Spleen (tissue), 11 donors: ENCODE measurements around the gene TPM4. TPM values are rescaled to one million over a fixed set of nuclear protein-coding genes. Genes with fewer than 3 reads are reported as not detected.
"Not testable (repeated sequence)": the region's sequence is repeated elsewhere in the genome, so short reads cannot be mapped to it uniquely, and the experiment has no call there.

Experiments
- DNase-seq: peaks from one replicate; pipeline ENCODE4 v3.0.0-alpha.2; 2020
- H3K27ac ChIP-seq, 8 donors: fragments of 200-600 bp; sonication (generic) in 7 of 8; 1 replicate in 4 of 8; 2 replicates in 4 of 8; pipeline versions ENCODE4 v1.5.0 to v1.8.0; 2016 to 2021; ENCODE audit warnings: inconsistent platforms in 4 of 8, mild to moderate bottlenecking in 4 of 8, moderate library complexity in 1 of 8
- H3K27me3 ChIP-seq, 7 donors: fragments of 200-600 bp; sonication (generic) in 6 of 7; replicated peaks in 1 of 7; 1 replicate in 4 of 7; 2 replicates in 3 of 7; pipeline versions ENCODE4 v1.5.0 to v1.8.0; 2016 to 2021; ENCODE audit warnings: inconsistent platforms in 3 of 7, mild to moderate bottlenecking in 1 of 7
- H3K36me3 ChIP-seq, 6 donors: fragments of 200-600 bp; sonication (generic) in 5 of 6; 1 replicate in 4 of 6; 2 replicates in 2 of 6; pipeline versions ENCODE4 v1.5.0 to v1.8.0; 2016 to 2021; ENCODE audit warnings: inconsistent platforms in 2 of 6
- H3K4me1 ChIP-seq, 6 donors: fragments of 200-600 bp; sonication (generic) in 5 of 6; 1 replicate in 3 of 6; 2 replicates in 3 of 6; pipeline versions ENCODE4 v1.5.0 to v1.8.0; 2016 to 2021; ENCODE audit warnings: inconsistent platforms in 3 of 6
- H3K4me3 ChIP-seq, 8 donors: fragments of 200-600 bp; sonication (generic) in 7 of 8; 1 replicate in 4 of 8; 2 replicates in 4 of 8; pipeline versions ENCODE4 v1.5.0 to v1.8.0; 2016 to 2021; ENCODE audit warnings: inconsistent platforms in 4 of 8, mild to moderate bottlenecking in 4 of 8, moderate library complexity in 2 of 8
- H3K9me3 ChIP-seq, 8 donors: fragments of 200-600 bp; sonication (generic) in 7 of 8; 1 replicate in 4 of 8; 2 replicates in 4 of 8; pipeline versions ENCODE4 v1.5.0 to v1.8.0; 2016 to 2021; ENCODE audit warnings: inconsistent platforms in 4 of 8
- POLR2A ChIP-seq, 3 donors: fragments of 450-650 bp; IDR thresholded peaks; one replicate each; pipeline ENCODE4 v1.5.1; 2017; ENCODE audit warnings: antibody characterized with exemption in 3 of 3, mild to moderate bottlenecking in 1 of 3
- POLR2AphosphoS5 ChIP-seq, 3 donors: sonication (generic); formaldehyde crosslinking; IDR thresholded peaks; one replicate each; pipeline ENCODE4 v1.5.1; 2017; ENCODE audit warnings: antibody characterized with exemption in 3 of 3
- WGBS, 5 donors: extraction: QIAGEN DNeasy Blood & Tissue Kit in 3 of 5; methylation state at CpG; one replicate each; pipeline versions ENCODE4 v1.1.5 to v1.1.7; 2013 to 2018; 5-methylcytosine and 5-hydroxymethylcytosine counted together
- intact Hi-C: fragments of 100-400 bp; cut with DNase I; formaldehyde crosslinking; loops from one replicate; pipeline ENCODE4 v1.15.0; 2023; ENCODE audit warnings: low total_unique reads
- polyA plus RNA-seq, 3 donors: library from polyadenylated mRNA; stranded (reverse); fragments of 200-250 nt; gene quantifications; one replicate each; pipeline ENCODE4 v1.2.1, GENCODE V29; 2013
- total RNA-seq, 7 donors: library from RNA; depleted of rRNA in 3 of 7; stranded (reverse); fragments of >200 nt in 3 of 7; fragmentation: NEBNext Ultra II Directional in 4 of 7; extraction: Animal tissue kit (Norgen Biotek cat#: 25700) in 4 of 7; gene quantifications; one replicate each; pipeline versions ENCODE4 v1.1.0 to v1.2.1, GENCODE V29; 2016 to 2021
- TF ChIP-seq, protein P1 (sequence below), 11 experiments: fragments of 200-600 bp in 7 of 11; fragments of 450-650 bp in 4 of 11; sonication (generic) in 4 of 11; IDR thresholded peaks in 8 of 11; conservative IDR thresholded peaks in 3 of 11; 1 replicate in 7 of 11; 2 replicates in 4 of 11; pipeline versions ENCODE4 v1.4.0 to v1.8.0; 2016 to 2021; ENCODE audit warnings: antibody characterized with exemption in 11 of 11, inconsistent platforms in 4 of 11, mild to moderate bottlenecking in 1 of 11
- donor health status: healthy with polysubstance abuse.
- donor health status: DM: no; HTN: no; CAD: no; lungs with moderate emphysema.
- donor health status: DM: no; HTN: no; CAD: no.
- donor health status: Bipolar disorder and iron deficiency.
- donor health status: healthy.
- donor health status: DM: no; HTN: no; CAD: no.
- donor health status: DM: yes; HTN: yes; CAD: no.

The TPM4 gene
- total and polyA plus RNA-seq, 10 donors, result 181 to 760 (median 418) TPM

DNA sequence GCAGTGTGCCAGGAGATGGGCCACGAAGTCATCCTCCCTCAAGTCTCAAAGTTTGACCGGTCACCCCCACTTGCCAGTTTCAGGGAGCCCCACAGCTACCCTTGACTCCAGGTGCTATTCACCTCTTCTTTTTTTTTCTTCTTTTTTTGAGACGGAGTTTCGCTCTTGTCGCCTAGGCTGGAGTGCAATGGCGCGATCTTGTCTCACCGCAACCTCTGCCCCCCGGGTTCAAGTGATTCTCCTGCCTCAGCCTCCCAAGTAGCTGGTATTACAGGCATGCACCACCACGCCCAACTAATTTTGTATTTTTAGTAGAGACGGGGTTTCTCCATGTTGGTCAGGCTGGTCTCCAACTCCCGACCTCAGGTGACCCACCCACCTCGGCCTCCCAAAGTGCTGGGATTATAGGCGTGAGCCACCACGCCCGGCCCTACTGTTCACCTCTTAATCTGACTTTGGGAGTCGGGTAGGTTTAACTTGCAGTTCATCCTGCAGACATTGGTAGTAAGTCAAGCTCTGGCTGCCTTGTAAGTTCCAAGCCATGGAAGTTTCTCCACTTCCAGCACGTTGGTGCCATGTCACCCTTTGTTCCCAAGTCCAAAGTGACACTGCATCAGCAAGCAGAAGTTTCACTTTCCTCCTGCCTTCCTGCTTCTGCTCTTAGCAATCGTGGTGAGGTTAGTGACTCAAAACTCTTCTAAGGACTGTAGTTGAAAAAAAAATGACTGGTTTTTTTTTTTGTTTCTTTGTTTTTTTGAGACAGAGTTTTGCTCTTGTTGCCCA is 43.0 kb downstream of the TPM4 start:
- intact Hi-C loops, result loop anchor here (10.0 kb wide), 1 partner anchor 66 kb away; the partner anchor contains the start of gene FAM32A
- H3K4me3 ChIP-seq, result peak overlapping the region in 2 of 8 donors; percentile 5 to 51
- peak in 1 of 3 donors; percentile 68 for TF ChIP-seq POLR2AphosphoS5 (IDR thresholded peaks at IDR 0.05)
- peak overlapping the region; percentile 53 to 94 (median 83) for H3K27ac ChIP-seq
- H3K36me3 ChIP-seq, result peaks cover 6 to 100% (median 67%) of the 10 kb centered on the region in 6 donors
- WGBS, 5 donors, result 59 to 72% (median 65%) methylated on average over 19 of the region's 19 CpGs
- not testable (repeated sequence) for DNase-seq, H3K9me3 ChIP-seq, H3K27me3 ChIP-seq
- H3K4me1 ChIP-seq, result peaks cover 26 to 78% (median 67%) of the 10 kb centered on the region in 6 donors

DNA sequence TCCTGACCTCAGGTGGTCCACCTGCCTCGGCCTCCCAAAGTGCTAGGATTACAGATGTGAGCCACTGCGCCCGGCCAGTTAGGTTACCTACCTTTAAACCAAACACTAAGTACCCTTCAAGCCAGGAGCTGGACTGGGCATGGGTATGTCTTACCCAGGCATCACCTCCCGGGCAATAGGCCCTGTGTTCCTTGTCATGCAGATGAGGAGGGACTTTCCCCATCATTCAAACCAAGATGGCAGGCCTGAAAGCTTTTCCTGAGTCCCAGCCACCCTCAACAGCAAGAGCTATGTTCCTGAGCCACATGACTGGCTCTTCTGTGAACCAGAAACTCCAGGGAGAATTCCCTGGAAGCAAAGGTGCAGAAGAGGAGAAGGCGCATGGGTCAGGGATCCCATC is 44.8 kb downstream of the TPM4 start:
- peaks cover 6 to 100% (median 79%) of the 10 kb centered on the region in 6 donors for H3K36me3 ChIP-seq
- peak overlapping the region in 4 of 8 donors; percentile 83 to 94 (median 90) for H3K27ac ChIP-seq
- no peaks in the 10 kb centered on the region for H3K27me3 ChIP-seq
- no peak for DNase-seq
- intact Hi-C loops, result no loop called here
- H3K4me3 ChIP-seq, result no peak overlapping the region
- TF ChIP-seq POLR2A (IDR thresholded peaks at IDR 0.05) (no peak), POLR2AphosphoS5 (IDR thresholded peaks at IDR 0.05) (no peak)
- TF ChIP-seq, protein P1, sequence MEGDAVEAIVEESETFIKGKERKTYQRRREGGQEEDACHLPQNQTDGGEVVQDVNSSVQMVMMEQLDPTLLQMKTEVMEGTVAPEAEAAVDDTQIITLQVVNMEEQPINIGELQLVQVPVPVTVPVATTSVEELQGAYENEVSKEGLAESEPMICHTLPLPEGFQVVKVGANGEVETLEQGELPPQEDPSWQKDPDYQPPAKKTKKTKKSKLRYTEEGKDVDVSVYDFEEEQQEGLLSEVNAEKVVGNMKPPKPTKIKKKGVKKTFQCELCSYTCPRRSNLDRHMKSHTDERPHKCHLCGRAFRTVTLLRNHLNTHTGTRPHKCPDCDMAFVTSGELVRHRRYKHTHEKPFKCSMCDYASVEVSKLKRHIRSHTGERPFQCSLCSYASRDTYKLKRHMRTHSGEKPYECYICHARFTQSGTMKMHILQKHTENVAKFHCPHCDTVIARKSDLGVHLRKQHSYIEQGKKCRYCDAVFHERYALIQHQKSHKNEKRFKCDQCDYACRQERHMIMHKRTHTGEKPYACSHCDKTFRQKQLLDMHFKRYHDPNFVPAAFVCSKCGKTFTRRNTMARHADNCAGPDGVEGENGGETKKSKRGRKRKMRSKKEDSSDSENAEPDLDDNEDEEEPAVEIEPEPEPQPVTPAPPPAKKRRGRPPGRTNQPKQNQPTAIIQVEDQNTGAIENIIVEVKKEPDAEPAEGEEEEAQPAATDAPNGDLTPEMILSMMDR (IDR thresholded peaks at IDR 0.05 in 8 of 11, conservative IDR thresholded peaks at IDR 0.05 in 3 of 11), result no peak
- WGBS, 5 donors, result 76 to 95% (median 87%) methylated on average over 5 of the region's 5 CpGs
- H3K4me1 ChIP-seq, result peaks cover 16 to 60% (median 49%) of the 10 kb centered on the region in 6 donors
- no peaks in the 10 kb centered on the region for H3K9me3 ChIP-seq

DNA sequence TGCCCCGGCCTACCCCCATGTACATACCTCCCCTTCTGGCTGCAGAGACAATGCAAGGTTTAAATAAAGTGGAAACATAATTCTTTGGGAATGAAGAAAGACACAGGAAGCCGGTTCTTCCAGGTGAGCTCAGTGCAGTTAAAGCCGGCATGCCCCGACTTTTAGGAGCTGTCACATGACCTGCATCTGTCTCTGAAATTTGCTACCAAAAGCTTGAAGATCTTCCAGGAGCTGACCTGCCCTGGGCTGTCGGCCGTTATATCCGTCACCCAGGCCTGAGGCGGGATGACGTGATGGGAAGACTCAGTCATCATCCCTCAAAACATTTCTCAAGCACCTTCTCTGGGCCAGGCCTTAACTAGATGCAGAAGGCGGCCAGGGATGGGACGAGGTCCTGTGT is 45.7 kb downstream of the TPM4 start:
- Histone ChIP-seq H3K27me3 (no peaks in the 10 kb centered on the region), H3K27ac (no peak overlapping the region), H3K4me3 (no peak overlapping the region), H3K36me3 (peaks cover 6 to 100% (median 88%) of the 10 kb centered on the region in 6 donors), H3K9me3 (no peaks in the 10 kb centered on the region), H3K4me1 (peaks cover 8 to 51% (median 40%) of the 10 kb centered on the region in 6 donors)
- no peak for DNase-seq
- TF ChIP-seq POLR2A (IDR thresholded peaks at IDR 0.05), result no peak
- no peak for TF ChIP-seq POLR2AphosphoS5 (IDR thresholded peaks at IDR 0.05)
- intact Hi-C loops, result no loop called here
- 93 to 96% (median 94%) methylated on average over 11 of the region's 11 CpGs for WGBS, 5 donors

DNA sequence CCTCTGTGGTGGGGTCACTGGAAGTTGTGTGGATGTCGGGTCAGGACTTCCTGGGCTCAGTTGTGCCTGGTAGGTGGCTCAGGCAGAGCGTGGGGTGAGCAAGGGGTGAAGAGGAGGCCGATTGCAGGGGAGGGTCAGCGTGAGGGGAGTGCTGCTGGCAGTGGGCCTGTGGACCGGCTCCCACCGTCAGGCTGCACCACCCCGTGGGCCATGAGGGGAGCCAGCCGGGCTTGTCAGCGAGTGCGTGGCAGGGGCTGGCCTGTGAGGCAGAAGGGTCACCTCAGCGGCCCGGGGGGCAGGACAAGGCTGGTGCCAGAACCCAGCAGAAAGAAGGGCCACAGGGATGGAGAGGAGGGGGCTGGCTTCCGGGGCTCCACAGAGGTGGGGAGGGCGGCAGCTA is 48.7 kb downstream of the TPM4 start:
- Histone ChIP-seq H3K4me1 (peaks cover 1 to 21% (median 11%) of the 10 kb centered on the region in 6 donors), H3K27me3 (no peaks in the 10 kb centered on the region), H3K27ac (peak overlapping the region in 1 of 8 donors; percentile 24), H3K9me3 (no peaks in the 10 kb centered on the region), H3K36me3 (peaks cover 6 to 100% (median 98%) of the 10 kb centered on the region in 6 donors), H3K4me3 (no peak overlapping the region)
- TF ChIP-seq POLR2A (IDR thresholded peaks at IDR 0.05), result no peak
- peak in 1 of 3 donors; percentile 44 for TF ChIP-seq POLR2AphosphoS5 (IDR thresholded peaks at IDR 0.05)
- TF ChIP-seq, protein P1 (IDR thresholded peaks at IDR 0.05 in 8 of 11, conservative IDR thresholded peaks at IDR 0.05 in 3 of 11), result no peak
- no peak for DNase-seq
- intact Hi-C loops, result no loop called here
- 87 to 95% (median 89%) methylated on average over 12 to 14 of the region's 14 CpGs for whole genome bisulfite sequencing, 5 donors
